ENCODE measurements around the gene PCSK9. TPM values are rescaled to one million over a fixed set of nuclear protein-coding genes. Genes with fewer than 3 reads are reported as not detected.

Gene PCSK9
- polyA plus RNA-seq, 1 donor (not counting 4 experiments of a cell fraction or from before 2014, with no cell fraction given): 61.7 TPM

DNA sequence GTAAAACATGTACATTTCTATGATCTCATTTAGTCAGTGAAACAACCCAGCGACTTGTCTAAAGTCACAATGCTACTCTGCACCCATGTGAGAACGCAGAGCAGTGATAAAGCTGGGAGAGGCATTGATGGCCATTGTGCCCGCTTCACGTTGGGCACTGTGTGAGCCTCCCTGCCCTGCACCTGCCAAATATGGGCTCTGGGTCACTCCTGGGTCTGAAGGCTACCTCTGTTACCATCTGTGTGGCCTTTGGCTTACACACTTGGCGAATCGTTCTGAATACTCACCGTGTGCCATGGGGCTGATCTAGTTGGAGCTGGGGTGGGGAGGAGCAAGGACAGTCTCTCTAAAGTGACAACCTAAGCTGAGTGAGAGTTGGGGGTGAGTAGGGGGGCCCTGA lies 29.9 kb downstream of the PCSK9 start:
- no peak for TF ChIP-seq CTCF (optimal IDR thresholded peaks at IDR 0.05 in 1 of 3, IDR thresholded peaks at IDR 0.05 in 1 of 3, conservative IDR thresholded peaks at IDR 0.05 in 1 of 3; ENCODE audit: extremely low read depth in 1 of 3, insufficient read depth in 2 of 3, low read length in 3 of 3)
- TF ChIP-seq EZH2 (IDR thresholded peaks at IDR 0.05; ENCODE audit: low read length): no peak
- Histone ChIP-seq H3K27me3 (ENCODE audit: control insufficient read depth, extremely low read depth, insufficient read depth, low read length) (no peaks in the 10 kb centered on the region), H3K79me2 (ENCODE audit: control insufficient read depth, insufficient read depth, low read length) (no peaks in the 10 kb centered on the region), H3K27ac (ENCODE audit: control insufficient read depth, insufficient read depth, low read length) (no peak overlapping the region), H3K9me1 (ENCODE audit: control insufficient read depth, extremely low read depth, insufficient read depth, low read length) (no peaks in the 10 kb centered on the region), H3K9ac (ENCODE audit: control insufficient read depth, extremely low read depth, insufficient read depth, low read length) (no peak overlapping the region), H4K20me1 (ENCODE audit: control insufficient read depth, extremely low read depth, insufficient read depth, low read length) (peaks cover 8% of the 10 kb centered on the region), H3K4me2 (ENCODE audit: control insufficient read depth, extremely low read depth, insufficient read depth, low read depth, low read length) (no peak overlapping the region), H3K9me3 (ENCODE audit: control insufficient read depth, low read depth, low read length) (no peaks in the 10 kb centered on the region), H3K36me3 (ENCODE audit: control insufficient read depth in 2 of 2, extremely low read depth in 1 of 2, insufficient read depth in 2 of 2, low read length in 2 of 2) (peaks cover 29 to 59% of the 10 kb centered on the region in 2 experiments), H3K4me3 (ENCODE audit: control insufficient read depth in 2 of 3, extremely low read depth in 1 of 3, insufficient read depth in 2 of 3, low read depth in 1 of 3, low read length in 3 of 3) (no peak overlapping the region), H3K4me1 (ENCODE audit: control insufficient read depth, extremely low read depth, insufficient read depth, low read length) (no peaks in the 10 kb centered on the region), H2AFZ (ENCODE audit: control insufficient read depth, low read length) (no peak overlapping the region)
- FAIRE-seq: no peak
- no peak for DNase-seq (ENCODE audit: low read depth, low spot score)
- dilution Hi-C loops (cut with MboI; ENCODE audit: extremely low pct_ligation_motif_present, low sequenced_read_pairs): no loop called here

GRCh38 chr1:55070293-55071164 lies 31.2 kb downstream of the PCSK9 start:
- Histone ChIP-seq H3K27ac (ENCODE audit: control insufficient read depth, insufficient read depth, low read length) (no peak overlapping the region), H3K4me3 (ENCODE audit: control insufficient read depth in 2 of 3, extremely low read depth in 1 of 3, insufficient read depth in 2 of 3, low read depth in 1 of 3, low read length in 3 of 3) (no peak overlapping the region), H4K20me1 (ENCODE audit: control insufficient read depth, extremely low read depth, insufficient read depth, low read length) (peaks cover 6% of the 10 kb centered on the region), H3K9ac (ENCODE audit: control insufficient read depth, extremely low read depth, insufficient read depth, low read length) (no peak overlapping the region), H3K9me3 (ENCODE audit: control insufficient read depth, low read depth, low read length) (no peaks in the 10 kb centered on the region), H3K36me3 (ENCODE audit: control insufficient read depth in 2 of 2, extremely low read depth in 1 of 2, insufficient read depth in 2 of 2, low read length in 2 of 2) (peaks cover 33 to 58% of the 10 kb centered on the region in 2 experiments), H3K9me1 (ENCODE audit: control insufficient read depth, extremely low read depth, insufficient read depth, low read length) (no peaks in the 10 kb centered on the region), H3K27me3 (ENCODE audit: control insufficient read depth, extremely low read depth, insufficient read depth, low read length) (no peaks in the 10 kb centered on the region), H2AFZ (ENCODE audit: control insufficient read depth, low read length) (no peak overlapping the region), H3K4me2 (ENCODE audit: control insufficient read depth, extremely low read depth, insufficient read depth, low read depth, low read length) (no peak overlapping the region), H3K4me1 (ENCODE audit: control insufficient read depth, extremely low read depth, insufficient read depth, low read length) (no peaks in the 10 kb centered on the region), H3K79me2 (ENCODE audit: control insufficient read depth, insufficient read depth, low read length) (no peaks in the 10 kb centered on the region)
- FAIRE-seq (no peak), DNase-seq (ENCODE audit: low read depth, low spot score) (no peak)
- TF ChIP-seq EZH2 (IDR thresholded peaks at IDR 0.05; ENCODE audit: low read length) (no peak), CTCF (optimal IDR thresholded peaks at IDR 0.05 in 1 of 3, IDR thresholded peaks at IDR 0.05 in 1 of 3, conservative IDR thresholded peaks at IDR 0.05 in 1 of 3; ENCODE audit: extremely low read depth in 1 of 3, insufficient read depth in 2 of 3, low read length in 3 of 3) (no peak)
- dilution Hi-C loops (cut with MboI; ENCODE audit: extremely low pct_ligation_motif_present, low sequenced_read_pairs): no loop called here

Data from keratinocyte (primary cell).